ENCODE results near the gene ADM5.

The ADM5 gene

GRCh38 chr19:49651029-49651819, 38.2 kb upstream of the ADM5 start:
- Histone ChIP-seq H3K4me3 (ENCODE audit: insufficient read depth, low read depth, low read length, poor library complexity, severe bottlenecking) (no peak overlapping the region), H3K27ac (ENCODE audit: insufficient read depth, low read length, poor library complexity, severe bottlenecking) (no peak overlapping the region), H3K9me3 (ENCODE audit: control insufficient read depth, low read length) (no peaks in the 10 kb centered on the region), H3K27me3 (replicated peaks; ENCODE audit: control insufficient read depth, insufficient read depth, low read length, poor library complexity, severe bottlenecking) (no peaks in the 10 kb centered on the region), H3K4me1 (ENCODE audit: control insufficient read depth, insufficient read depth, low read length, poor library complexity, severe bottlenecking) (no peaks in the 10 kb centered on the region), H3K36me3 (ENCODE audit: control insufficient read depth, insufficient read depth, low read length) (peaks cover 68% of the 10 kb centered on the region)
- DNase-seq: no peak

GRCh38 chr19:49651820-49652550, 37.4 kb upstream of the ADM5 start:
- H3K27me3 ChIP-seq (replicated peaks; ENCODE audit: control insufficient read depth, insufficient read depth, low read length, poor library complexity, severe bottlenecking): no peaks in the 10 kb centered on the region
- peaks cover 68% of the 10 kb centered on the region for H3K36me3 ChIP-seq (ENCODE audit: control insufficient read depth, insufficient read depth, low read length)
- H3K9me3 ChIP-seq (ENCODE audit: control insufficient read depth, low read length): no peaks in the 10 kb centered on the region
- H3K27ac ChIP-seq (ENCODE audit: insufficient read depth, low read length, poor library complexity, severe bottlenecking): no peak overlapping the region
- DNase-seq: no peak
- no peak overlapping the region for H3K4me3 ChIP-seq (ENCODE audit: insufficient read depth, low read depth, low read length, poor library complexity, severe bottlenecking)
- no peaks in the 10 kb centered on the region for H3K4me1 ChIP-seq (ENCODE audit: control insufficient read depth, insufficient read depth, low read length, poor library complexity, severe bottlenecking)

- H3K4me1 ChIP-seq (ENCODE audit: control insufficient read depth, insufficient read depth, low read length, poor library complexity, severe bottlenecking): no peaks in the 10 kb centered on the region
- H3K4me3 ChIP-seq (ENCODE audit: insufficient read depth, low read depth, low read length, poor library complexity, severe bottlenecking): no peak overlapping the region
- H3K9me3 ChIP-seq (ENCODE audit: control insufficient read depth, low read length): no peaks in the 10 kb centered on the region
- H3K36me3 ChIP-seq (ENCODE audit: control insufficient read depth, insufficient read depth, low read length): peaks cover 69% of the 10 kb centered on the region
- no peaks in the 10 kb centered on the region for H3K27me3 ChIP-seq (replicated peaks; ENCODE audit: control insufficient read depth, insufficient read depth, low read length, poor library complexity, severe bottlenecking)
- H3K27ac ChIP-seq (ENCODE audit: insufficient read depth, low read length, poor library complexity, severe bottlenecking): no peak overlapping the region
- DNase-seq: no peak
Measured at GRCh38 chr19:49652551-49653465, 36.6 kb upstream of the ADM5 start.

GRCh38 chr19:49653466-49653806, 36.0 kb upstream of the ADM5 start:
- Histone ChIP-seq H3K4me3 (ENCODE audit: insufficient read depth, low read depth, low read length, poor library complexity, severe bottlenecking) (no peak overlapping the region), H3K36me3 (ENCODE audit: control insufficient read depth, insufficient read depth, low read length) (peaks cover 75% of the 10 kb centered on the region)

GRCh38 chr19:49654581-49654980, 34.8 kb upstream of the ADM5 start:
- H3K27me3 ChIP-seq (replicated peaks; ENCODE audit: control insufficient read depth, insufficient read depth, low read length, poor library complexity, severe bottlenecking): no peaks in the 10 kb centered on the region
- H3K36me3 ChIP-seq (ENCODE audit: control insufficient read depth, insufficient read depth, low read length): peaks cover 84% of the 10 kb centered on the region
- DNase-seq: no peak
- H3K4me1 ChIP-seq (ENCODE audit: control insufficient read depth, insufficient read depth, low read length, poor library complexity, severe bottlenecking): no peaks in the 10 kb centered on the region
- no peaks in the 10 kb centered on the region for H3K9me3 ChIP-seq (ENCODE audit: control insufficient read depth, low read length)
- H3K4me3 ChIP-seq (ENCODE audit: insufficient read depth, low read depth, low read length, poor library complexity, severe bottlenecking): no peak overlapping the region
- no peak overlapping the region for H3K27ac ChIP-seq (ENCODE audit: insufficient read depth, low read length, poor library complexity, severe bottlenecking)

More at GRCh38 chr19:49653466-49653806, 36.0 kb upstream of the ADM5 start:
- H3K27ac ChIP-seq (ENCODE audit: insufficient read depth, low read length, poor library complexity, severe bottlenecking): no peak overlapping the region
- no peaks in the 10 kb centered on the region for H3K4me1 ChIP-seq (ENCODE audit: control insufficient read depth, insufficient read depth, low read length, poor library complexity, severe bottlenecking)
- H3K9me3 ChIP-seq (ENCODE audit: control insufficient read depth, low read length): no peaks in the 10 kb centered on the region
- DNase-seq: no peak
- no peaks in the 10 kb centered on the region for H3K27me3 ChIP-seq (replicated peaks; ENCODE audit: control insufficient read depth, insufficient read depth, low read length, poor library complexity, severe bottlenecking)

- H3K4me1 ChIP-seq (ENCODE audit: control insufficient read depth, insufficient read depth, low read length, poor library complexity, severe bottlenecking): no peaks in the 10 kb centered on the region
- no peaks in the 10 kb centered on the region for H3K9me3 ChIP-seq (ENCODE audit: control insufficient read depth, low read length)
- no peak overlapping the region for H3K27ac ChIP-seq (ENCODE audit: insufficient read depth, low read length, poor library complexity, severe bottlenecking)
- no peak overlapping the region for H3K4me3 ChIP-seq (ENCODE audit: insufficient read depth, low read depth, low read length, poor library complexity, severe bottlenecking)
- DNase-seq: no peak
- H3K36me3 ChIP-seq (ENCODE audit: control insufficient read depth, insufficient read depth, low read length): peaks cover 82% of the 10 kb centered on the region
- no peaks in the 10 kb centered on the region for H3K27me3 ChIP-seq (replicated peaks; ENCODE audit: control insufficient read depth, insufficient read depth, low read length, poor library complexity, severe bottlenecking)
Measured at GRCh38 chr19:49655570-49656455, 33.6 kb upstream of the ADM5 start.

GRCh38 chr19:49656456-49657109, 32.8 kb upstream of the ADM5 start:
- no peak overlapping the region for H3K27ac ChIP-seq (ENCODE audit: insufficient read depth, low read length, poor library complexity, severe bottlenecking)
- no peak for DNase-seq

GRCh38 chr19:49657493-49658138, 31.8 kb upstream of the ADM5 start:
- Histone ChIP-seq H3K4me3 (ENCODE audit: insufficient read depth, low read depth, low read length, poor library complexity, severe bottlenecking) (no peak overlapping the region), H3K4me1 (ENCODE audit: control insufficient read depth, insufficient read depth, low read length, poor library complexity, severe bottlenecking) (peaks cover 4% of the 10 kb centered on the region), H3K9me3 (ENCODE audit: control insufficient read depth, low read length) (no peaks in the 10 kb centered on the region), H3K27ac (ENCODE audit: insufficient read depth, low read length, poor library complexity, severe bottlenecking) (no peak overlapping the region), H3K36me3 (ENCODE audit: control insufficient read depth, insufficient read depth, low read length) (peaks cover 90% of the 10 kb centered on the region), H3K27me3 (replicated peaks; ENCODE audit: control insufficient read depth, insufficient read depth, low read length, poor library complexity, severe bottlenecking) (no peaks in the 10 kb centered on the region)
- DNase-seq: no peak

More at GRCh38 chr19:49656456-49657109, 32.8 kb upstream of the ADM5 start:
- no peaks in the 10 kb centered on the region for H3K9me3 ChIP-seq (ENCODE audit: control insufficient read depth, low read length)
- no peaks in the 10 kb centered on the region for H3K4me1 ChIP-seq (ENCODE audit: control insufficient read depth, insufficient read depth, low read length, poor library complexity, severe bottlenecking)
- peaks cover 84% of the 10 kb centered on the region for H3K36me3 ChIP-seq (ENCODE audit: control insufficient read depth, insufficient read depth, low read length)
- no peak overlapping the region for H3K4me3 ChIP-seq (ENCODE audit: insufficient read depth, low read depth, low read length, poor library complexity, severe bottlenecking)
- no peaks in the 10 kb centered on the region for H3K27me3 ChIP-seq (replicated peaks; ENCODE audit: control insufficient read depth, insufficient read depth, low read length, poor library complexity, severe bottlenecking)
